Astrocyte of the cerebellum (primary cell): ENCODE measurements around the gene UBA52.
"Not testable (repeated sequence)": the region's sequence is repeated elsewhere in the genome, so short reads cannot be mapped to it uniquely, and the experiment has no call there.

Source experiments
- DNase-seq: peaks from one replicate; pipeline ENCODE4 v3.0.0-alpha.2; 2011; ENCODE audit warnings: low read depth
- H3K4me3 ChIP-seq: 2 replicates; pipeline ENCODE4 v1.5.1; 2011; ENCODE audit warnings: mild to moderate bottlenecking, low read depth, low read length, moderate library complexity
- CTCF ChIP-seq: IDR thresholded peaks from 2 replicates; pipeline ENCODE4 v1.5.1; 2012; ENCODE audit warnings: low read length, low read depth, moderate library complexity, mild to moderate bottlenecking; ENCODE audit errors: missing control alignments
- in situ Hi-C: cut with HindIII; loops from 2 replicates; pipeline ENCODE4 v1.10.0; 2017; ENCODE audit warnings: low sequenced_read_pairs

Gene UBA52

GRCh38 chr19:18571564-18572344, at the start of gene UBA52:
UBA52 (plus strand) TSS chr19:18571857; CDS start chr19:18573301, 1,444 bp downstream.
- in situ Hi-C loops = no loop called here

DNA sequence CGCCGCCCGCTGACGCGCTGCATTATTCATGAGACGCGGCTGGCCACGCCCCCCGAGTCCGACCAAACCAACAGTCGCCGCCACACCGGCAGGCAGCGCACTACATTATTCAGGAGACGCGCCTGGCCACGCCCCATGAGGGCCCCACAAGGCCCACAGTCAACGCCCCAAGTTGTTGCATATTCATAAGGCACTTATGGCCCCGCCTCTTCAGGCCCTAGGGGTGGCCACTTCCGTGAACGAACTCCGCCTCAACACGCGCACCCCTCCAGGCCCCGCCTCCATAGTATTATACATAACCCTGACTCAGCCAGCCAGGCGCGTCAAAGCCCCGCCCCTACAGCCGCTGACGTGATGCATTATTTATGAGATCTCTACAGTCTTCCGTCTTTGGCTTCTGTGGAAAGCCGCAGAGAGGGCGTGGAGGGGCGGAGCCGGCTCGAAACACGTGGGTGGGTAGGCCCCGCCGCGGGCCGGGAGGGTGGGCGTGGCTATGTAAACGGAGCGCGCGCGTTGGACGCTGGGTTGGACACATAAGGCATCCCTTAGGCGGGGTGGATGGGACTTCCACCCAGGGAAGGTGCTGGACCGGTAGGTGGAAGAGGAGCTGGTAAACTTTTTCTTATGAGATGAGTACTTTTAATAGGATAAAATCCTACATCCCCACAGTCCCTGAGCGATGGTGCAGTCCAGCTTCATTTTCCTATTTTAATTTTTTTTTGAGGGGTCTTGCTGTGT, 49.4 kb upstream of the UBA52 start:
- peak overlapping the region; percentile 95 for H3K4me3 ChIP-seq
- in situ Hi-C loops = no loop called here
- peak; percentile 100 for DNase-seq
- peak; percentile 12 for TF ChIP-seq CTCF

More at GRCh38 chr19:18571564-18572344, at the start of gene UBA52:
- H3K4me3 ChIP-seq = peak within 1 kb of the TSS; percentile 95
- DNase-seq = peak; percentile 90
- TF ChIP-seq CTCF = no peak

DNA sequence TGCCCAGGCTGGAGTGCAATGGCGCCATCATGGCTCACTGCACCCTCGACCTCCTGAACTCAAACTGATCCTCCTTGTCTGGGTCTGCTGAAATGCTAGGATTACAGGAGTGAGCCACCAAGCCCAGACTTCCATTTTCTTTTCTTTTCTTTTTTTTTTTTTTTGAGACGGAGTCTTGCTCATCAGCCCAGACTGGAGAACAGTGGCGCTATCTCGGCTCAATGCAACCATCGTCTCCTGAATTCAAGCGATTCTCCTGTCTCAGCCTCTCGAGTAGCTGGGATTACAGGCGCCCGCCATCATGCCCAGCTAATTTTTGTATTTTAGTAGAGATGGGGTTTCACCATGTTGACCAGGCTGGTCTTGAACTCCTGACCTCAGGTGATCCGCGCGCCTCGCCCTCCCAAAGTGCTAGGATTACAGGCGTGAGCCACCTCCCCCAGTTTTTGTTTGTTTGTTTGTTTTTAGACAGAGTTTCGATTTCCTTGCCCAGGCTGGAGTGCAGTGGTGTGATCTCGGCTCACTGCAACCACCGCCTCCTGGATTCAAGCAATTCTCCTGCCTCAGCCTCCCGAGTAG, 48.7 kb upstream of the UBA52 start:
- H3K4me3 ChIP-seq, DNase-seq, in situ Hi-C loops: not testable (repeated sequence)

GRCh38 chr19:18523841-18524240, 47.8 kb upstream of the UBA52 start:
- no peak for TF ChIP-seq CTCF
- no peak overlapping the region for H3K4me3 ChIP-seq
- in situ Hi-C loops = no loop called here
- DNase-seq = no peak

DNA sequence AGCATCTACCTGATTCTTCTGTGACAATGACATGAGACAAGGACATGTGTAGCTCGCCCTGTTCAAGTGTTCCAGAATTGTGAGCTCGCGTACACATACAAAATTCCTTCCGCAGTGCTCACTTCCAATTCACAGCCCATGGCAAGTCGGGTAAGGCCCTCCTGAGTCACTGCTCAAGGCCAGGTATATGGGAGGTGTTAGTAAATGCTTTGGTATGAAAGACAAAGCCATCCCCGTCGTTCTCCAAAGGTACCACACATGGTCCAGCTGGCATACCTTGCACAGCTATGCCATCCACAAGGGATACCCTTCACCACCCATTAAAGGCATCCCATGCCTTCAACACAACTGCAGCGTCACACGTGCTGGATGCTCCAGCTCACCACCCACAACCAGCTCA, 45.3 kb upstream of the UBA52 start:
- in situ Hi-C loops = no loop called here
- H3K4me3 ChIP-seq = no peak overlapping the region
- DNase-seq = no peak
- TF ChIP-seq CTCF = no peak

- in situ Hi-C loops = no loop called here
- no peak overlapping the region for H3K4me3 ChIP-seq
- TF ChIP-seq CTCF = no peak
- no peak for DNase-seq
Observed at GRCh38 chr19:18529782-18530181, 41.9 kb upstream of the UBA52 start.

- in situ Hi-C loops = no loop called here
- TF ChIP-seq CTCF = no peak
- DNase-seq = no peak
- no peak overlapping the region for H3K4me3 ChIP-seq
Observed at GRCh38 chr19:18531485-18531884, 40.2 kb upstream of the UBA52 start.
